Activated T-helper 9 cell treated with anti-CD3 and anti-CD28 coated beads, Interleukin-2, amount 50 U/mL, for 16 hours (primary cell): ENCODE measurements around the gene CBR4.
"Not testable (repeated sequence)": the region's sequence is repeated elsewhere in the genome, so short reads cannot be mapped to it uniquely, and the experiment has no call there.

Experiments
- DNase-seq: peaks from one replicate; pipeline ENCODE4 v3.0.0-alpha.2; 2020; ENCODE audit warnings: low read depth

Gene CBR4

DNA sequence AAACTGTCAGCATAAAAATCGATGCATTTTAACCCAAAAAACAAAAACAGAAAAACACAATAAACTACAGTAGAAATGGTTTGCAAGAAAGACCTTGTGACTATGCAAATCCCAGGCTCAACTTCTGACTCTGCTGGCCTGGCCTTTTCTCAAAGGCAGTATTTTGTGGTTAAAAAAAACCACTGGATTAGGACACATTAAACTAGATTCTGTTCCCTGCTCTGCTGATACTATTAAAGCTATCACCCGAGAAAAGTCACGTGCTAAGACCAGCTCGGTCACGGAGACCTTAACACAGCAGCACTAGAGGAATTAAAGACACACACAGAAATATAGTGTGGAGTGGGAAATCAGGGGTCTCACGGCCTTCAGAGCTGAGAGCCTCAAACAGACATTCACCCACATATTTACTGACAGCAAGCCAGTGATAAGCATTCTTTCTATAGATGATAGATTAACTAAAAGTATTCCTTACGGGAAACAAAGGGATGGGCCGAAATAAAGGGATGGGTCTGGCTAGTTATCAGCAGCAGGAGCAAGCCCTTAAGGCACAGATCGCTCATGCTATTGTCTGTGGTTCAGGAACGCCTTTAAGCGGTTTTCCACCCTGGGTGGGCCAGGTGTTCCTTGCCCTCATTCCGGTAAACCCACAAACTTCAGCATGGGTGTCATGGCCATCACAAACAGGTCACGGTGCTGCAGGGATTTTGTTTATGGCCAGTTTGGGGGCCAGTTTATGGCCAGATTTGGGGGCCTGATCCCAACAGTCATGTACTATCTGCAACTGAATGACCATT, 16.1 kb downstream of the CBR4 start:
- no peak for DNase-seq

DNA sequence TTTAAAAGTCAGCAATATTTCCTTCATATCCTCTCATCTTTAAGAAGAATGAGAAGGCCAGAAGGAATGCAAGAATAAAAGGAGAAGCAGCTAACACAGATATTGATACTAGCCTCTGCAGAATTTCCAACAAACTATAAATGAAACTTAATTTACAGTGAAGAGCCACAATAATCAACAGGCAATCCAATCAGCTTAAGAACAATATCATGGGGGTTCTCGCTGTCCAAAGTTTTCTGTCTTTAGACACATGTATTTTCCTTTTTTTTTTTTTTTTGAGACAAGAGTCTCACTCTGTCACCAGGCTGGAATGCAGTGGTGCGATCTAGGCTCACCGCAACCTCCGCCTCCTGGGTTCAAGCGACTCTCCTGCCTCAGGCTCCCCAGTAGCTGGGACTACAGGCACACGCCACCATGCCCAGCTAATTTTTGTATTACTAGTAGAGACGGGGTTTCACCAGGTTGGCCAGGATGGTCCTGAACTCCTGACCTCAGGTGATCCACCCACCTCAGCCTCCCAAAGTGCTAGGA, 17.0 kb downstream of the CBR4 start:
- DNase-seq, result not testable (repeated sequence)

DNA sequence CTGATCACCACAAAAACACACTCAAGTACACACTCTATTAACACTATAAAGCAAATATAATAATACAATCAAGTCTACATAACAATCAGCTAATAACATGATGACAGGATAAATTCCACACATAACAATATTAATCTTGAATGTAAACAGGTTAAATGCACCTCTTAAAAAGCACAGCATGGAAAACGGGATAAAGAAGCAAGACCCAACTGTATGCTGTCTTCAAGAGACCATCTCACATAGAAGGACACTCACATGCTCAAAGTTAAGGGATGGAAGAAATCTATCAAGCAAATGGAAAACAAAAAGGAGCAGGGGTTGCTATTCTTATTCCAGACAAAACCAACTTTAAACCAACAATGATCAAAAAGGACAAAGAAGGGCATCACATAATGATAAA, 28.1 kb downstream of the CBR4 start:
- DNase-seq, result no peak

DNA sequence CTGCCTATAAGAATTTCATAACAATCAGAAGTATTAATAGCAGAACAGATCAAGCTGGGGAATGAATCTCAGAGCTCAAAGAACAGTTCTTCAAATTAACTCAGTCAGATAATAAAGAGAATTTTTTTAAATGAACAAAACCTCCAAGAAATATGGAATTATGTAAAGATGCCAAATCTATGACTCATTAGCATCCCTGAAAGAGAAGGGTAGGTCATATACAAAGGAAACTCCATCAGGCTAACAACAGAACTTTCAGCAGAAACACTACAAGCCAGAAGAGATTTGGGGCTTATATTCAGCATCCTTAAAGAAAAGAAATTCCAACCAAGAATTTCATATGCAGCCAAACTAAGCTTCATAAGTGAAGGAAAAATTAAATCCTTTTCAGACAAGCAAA, 28.6 kb downstream of the CBR4 start:
- no peak for DNase-seq

DNA sequence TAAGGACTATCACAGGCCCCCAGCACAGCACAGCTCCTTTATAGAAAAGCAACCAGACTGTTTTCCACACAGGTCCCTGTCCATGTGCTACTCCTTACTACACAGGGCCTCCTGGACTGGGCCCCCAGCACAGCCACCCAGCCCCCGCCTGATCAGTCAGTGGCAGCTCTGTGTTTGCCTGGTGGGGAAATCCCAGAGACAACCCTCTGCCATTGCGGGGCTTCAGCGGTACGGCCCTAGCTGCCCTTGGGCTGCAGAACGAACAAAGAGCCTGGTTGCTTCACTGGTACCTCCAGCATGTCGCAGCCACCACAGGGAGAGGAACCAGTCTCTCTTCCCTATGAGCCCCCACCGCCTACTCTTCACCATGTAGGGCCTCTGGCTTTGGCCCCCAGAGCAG, 30.7 kb downstream of the CBR4 start:
- DNase-seq, result no peak

DNA sequence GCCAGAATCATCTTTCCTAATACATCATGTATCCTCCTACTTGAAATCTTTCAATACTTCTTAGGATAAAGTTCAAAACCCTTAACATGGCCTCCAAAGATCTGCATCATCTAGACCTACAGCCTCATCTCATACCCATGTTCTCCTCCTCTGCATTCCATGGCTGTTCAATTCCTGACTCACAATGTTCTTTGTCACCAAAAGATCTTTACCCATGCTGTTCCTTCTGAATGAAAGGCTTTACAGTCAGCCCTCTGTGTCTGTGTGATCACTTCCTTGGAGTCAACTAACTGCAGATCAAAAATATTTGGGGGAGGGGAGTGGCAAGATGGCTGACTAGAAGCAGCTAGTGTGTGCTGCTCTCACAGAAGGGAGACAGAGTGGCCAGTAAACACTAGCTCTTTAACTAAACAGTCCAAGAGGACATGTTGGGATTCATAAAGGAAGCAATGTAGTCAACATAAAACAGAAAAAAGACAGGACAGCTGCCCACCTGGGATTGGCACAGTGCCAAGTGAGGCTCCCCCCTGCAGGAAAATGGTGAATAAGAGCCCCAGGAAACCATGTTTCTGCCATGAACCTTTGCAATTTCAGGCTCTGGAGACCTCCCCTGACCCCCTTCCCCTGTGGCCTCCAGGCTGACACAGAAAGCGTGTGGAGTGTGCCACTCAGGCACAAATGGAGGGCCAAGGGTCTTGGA, 31.9 kb downstream of the CBR4 start:
- DNase-seq, result no peak

DNA sequence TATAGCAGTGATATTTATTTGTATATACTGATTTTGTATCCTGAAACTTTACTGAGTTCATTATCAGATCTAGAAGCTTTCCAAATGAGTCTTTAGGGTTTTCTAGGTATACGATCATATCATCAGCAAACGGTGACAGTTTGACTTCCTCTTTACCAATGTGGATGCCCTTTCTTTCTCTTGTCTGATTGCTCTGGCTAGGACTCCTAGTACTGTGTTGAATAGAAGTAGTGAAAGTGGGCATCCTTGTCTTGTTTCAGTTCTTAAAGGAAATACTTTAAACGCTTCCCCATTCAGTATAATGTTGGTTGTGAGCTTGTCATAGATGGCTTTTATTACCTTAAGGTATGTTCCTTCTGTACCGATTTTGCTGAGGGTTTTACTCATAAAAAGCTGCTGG, 37.5 kb downstream of the CBR4 start:
- DNase-seq, result no peak

DNA sequence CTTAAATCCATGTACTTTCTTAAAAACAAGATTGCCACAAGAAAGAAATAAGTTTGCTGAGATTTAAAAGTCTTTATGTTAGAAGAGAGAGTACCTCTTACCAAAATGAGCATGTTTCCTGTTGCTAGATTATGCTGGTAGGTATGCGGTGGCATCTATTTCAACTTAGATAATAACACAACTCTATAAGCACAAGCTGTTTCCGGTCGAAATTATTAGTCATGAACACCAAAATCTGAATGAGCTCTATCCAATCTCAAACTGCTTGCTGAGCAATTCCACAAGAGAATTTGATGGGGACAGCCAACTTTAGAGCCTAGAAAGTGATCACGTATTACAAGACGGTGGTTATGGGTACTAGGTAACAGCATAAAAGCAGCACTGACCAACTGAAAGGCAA, 49.3 kb downstream of the CBR4 start:
- DNase-seq, result no peak

DNA sequence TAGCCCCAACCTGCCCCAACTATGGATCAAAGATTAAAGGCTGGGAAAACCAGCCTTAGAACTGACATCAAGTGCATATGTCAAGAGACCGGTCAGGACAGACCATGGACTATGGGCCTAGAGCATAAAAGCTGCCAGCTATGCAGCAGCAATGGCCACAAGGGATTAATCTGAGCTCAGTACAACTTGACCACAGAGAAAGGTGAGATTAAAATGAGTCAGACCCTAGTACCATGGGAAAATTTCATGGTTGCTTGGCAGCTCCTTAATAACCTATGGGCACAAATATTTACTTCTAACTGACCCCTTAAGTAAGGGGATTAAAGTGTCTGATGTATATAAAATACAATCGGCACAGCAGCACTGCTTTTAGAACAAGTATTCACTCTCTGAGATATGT, 54.4 kb downstream of the CBR4 start:
- no peak for DNase-seq

DNA sequence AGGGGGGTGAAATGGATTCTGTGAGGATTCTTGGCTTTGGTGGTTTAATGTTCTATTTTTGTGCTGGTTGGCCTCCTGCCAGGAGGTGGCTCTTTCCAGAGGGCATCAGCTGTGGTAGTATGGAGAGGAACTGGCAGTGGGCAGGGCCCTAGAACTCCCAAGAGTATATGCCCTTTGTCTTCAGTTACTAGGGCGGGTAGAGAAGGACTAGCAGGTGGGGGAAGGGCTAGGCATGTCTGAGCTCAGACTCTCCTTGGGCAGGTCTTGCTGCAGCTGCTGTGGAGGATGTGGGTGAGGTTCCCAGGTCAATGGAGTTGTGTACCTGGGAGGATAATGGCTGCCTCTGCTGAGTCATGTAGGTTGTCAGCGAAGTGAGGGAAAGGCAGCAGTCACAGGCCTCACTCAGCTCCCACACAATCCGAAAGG, 57.2 kb downstream of the CBR4 start:
- not testable (repeated sequence) for DNase-seq

DNA sequence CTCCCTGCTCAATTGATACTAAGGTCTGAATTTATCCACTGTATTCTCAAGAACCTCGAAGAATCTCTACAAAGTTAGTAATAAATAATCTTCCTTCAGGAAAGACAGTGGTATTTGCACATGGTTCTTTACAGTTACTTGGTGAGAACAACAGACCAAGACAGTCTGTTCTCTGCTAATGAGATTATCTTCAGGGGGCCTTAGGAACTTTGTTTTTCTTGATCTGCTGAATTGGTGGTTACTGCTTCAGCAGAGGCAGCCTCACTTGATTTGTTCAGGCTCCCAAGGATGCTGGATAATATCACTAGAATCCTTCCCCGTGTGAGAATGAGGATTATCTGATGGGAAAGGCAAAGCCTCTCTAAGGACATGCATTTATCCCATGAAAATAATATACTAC, 64.8 kb downstream of the CBR4 start:
- DNase-seq, result no peak

DNA sequence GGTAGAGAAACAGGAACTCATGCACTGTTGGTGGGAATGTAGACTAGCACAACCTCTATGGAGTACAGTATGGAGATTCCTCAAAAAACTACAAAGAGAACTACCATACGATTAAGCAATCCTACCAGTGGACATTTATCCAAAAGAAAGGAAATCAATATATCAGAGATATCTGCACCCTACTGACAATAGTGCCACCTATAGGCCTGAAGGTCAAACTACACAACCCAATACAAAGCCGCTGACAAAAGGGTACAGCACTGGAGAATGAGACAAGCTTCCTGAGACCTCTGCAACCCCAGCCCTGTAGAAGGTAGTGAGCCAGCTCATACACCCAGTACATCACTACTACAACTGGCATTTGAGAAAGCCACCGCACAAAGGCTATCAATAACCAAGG, 67.1 kb downstream of the CBR4 start:
- DNase-seq, result no peak
